H1 (cell line): ENCODE measurements around the gene VAV2. TPM values are rescaled to one million over a fixed set of nuclear protein-coding genes. Genes with fewer than 3 reads are reported as not detected.

Source experiments
- CHD7 ChIP-seq: fragments of 300-600 bp; sonication (generic); IDR thresholded peaks from 2 replicates; pipeline ENCODE4 v1.7.1; 2012; ENCODE audit warnings: low read length, moderate library complexity, mild to moderate bottlenecking, inconsistent platforms; ENCODE audit not compliant: insufficient replicate concordance
- POLR2A ChIP-seq, 2 experiments: IDR thresholded peaks; 1 replicate in 1 of 2; 2 replicates in 1 of 2; pipeline ENCODE4 v1.6.1; 2011; ENCODE audit warnings: low read depth in 2 of 2, low read length in 2 of 2, mild to moderate bottlenecking in 2 of 2; ENCODE audit errors: control extremely low read depth in 1 of 2
- RFX5 ChIP-seq: IDR thresholded peaks from 2 replicates; pipeline ENCODE4 v1.6.1; 2011; ENCODE audit warnings: low read depth, low read length, improper control_type of control experiment, borderline replicate concordance
- SIN3A ChIP-seq, 2 experiments: IDR thresholded peaks in 1 of 2; conservative IDR thresholded peaks in 1 of 2; 2 replicates each; pipeline ENCODE4 v1.6.1; 2011 to 2012; ENCODE audit warnings: low read length in 2 of 2, improper control_type of control experiment in 1 of 2, low read depth in 1 of 2, mild to moderate bottlenecking in 1 of 2
- SP2 ChIP-seq: IDR thresholded peaks from 2 replicates; pipeline ENCODE4 v1.6.1; 2012; ENCODE audit warnings: mild to moderate bottlenecking, low read length, inconsistent platforms
- polyA plus RNA-seq, 7 experiments: library from polyadenylated mRNA; depleted of rRNA in 3 of 7; stranded (reverse) in 5 of 7; unstranded in 2 of 7; fragments of >200 nt in 5 of 7; fragments of 200-250 nt in 2 of 7; gene quantifications; 1 replicate in 5 of 7; 2 replicates in 1 of 7; 4 replicates in 1 of 7; pipeline versions ENCODE4 v1.2.1 to v1.2.3, GENCODE V29; 2011 to 2013; ENCODE audit warnings: missing spikeins in 2 of 7, mixed read lengths in 2 of 7
- total RNA-seq: library from RNA; stranded (reverse); fragmentation: NEBNext Ultra II Directional; extraction: Animal tissue kit (Norgen Biotek cat#: 25700); gene quantifications from 2 replicates; pipeline ENCODE4 v1.2.1, GENCODE V29; 2021
- TF ChIP-seq, protein P1 (sequence below): IDR thresholded peaks from 2 replicates; pipeline ENCODE4 v1.6.1; 2012; ENCODE audit warnings: inconsistent platforms

VAV2 gene
- total and polyA plus RNA-seq, 2 of the 8 experiments (the other 6 are each of a cell fraction or from before 2014, with no cell fraction given): 13.6 to 37.6 TPM

- TF ChIP-seq RFX5 (no peak), CHD7 (no peak), SP2 (no peak), SIN3A (conservative IDR thresholded peaks at IDR 0.05 in 1 of 2, IDR thresholded peaks at IDR 0.05 in 1 of 2; ENCODE audit: low read depth in 1 of 2, low read length in 2 of 2) (no peak), POLR2A (IDR thresholded peaks at IDR 0.05; ENCODE audit: control extremely low read depth in 1 of 2, low read depth in 2 of 2, low read length in 2 of 2) (no peak)
- TF ChIP-seq, protein P1, sequence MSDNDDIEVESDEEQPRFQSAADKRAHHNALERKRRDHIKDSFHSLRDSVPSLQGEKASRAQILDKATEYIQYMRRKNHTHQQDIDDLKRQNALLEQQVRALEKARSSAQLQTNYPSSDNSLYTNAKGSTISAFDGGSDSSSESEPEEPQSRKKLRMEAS: no peak
These were observed 11.9 kb downstream of the VAV2 start (continued) for GRCh38 chr9:133979921-133980863.
